ENCODE results near the gene LITAF.

GRCh38 chr16:11521055-11521454 is 65.7 kb downstream of the LITAF start:
- TF ChIP-seq CTCF (tag by site-specific recombination; IDR thresholded peaks at IDR 0.05) (no peak), PRDM10 (tag by site-specific recombination; IDR thresholded peaks at IDR 0.05) (no peak), ZNF768 (tag by site-specific recombination; IDR thresholded peaks at IDR 0.05) (no peak), ZNF311 (tag by site-specific recombination; IDR thresholded peaks at IDR 0.05; ENCODE audit: borderline replicate concordance) (no peak), BCL11A (tag by site-specific recombination; IDR thresholded peaks at IDR 0.05; ENCODE audit: low read depth) (no peak), ZBTB17 (tag by site-specific recombination; IDR thresholded peaks at IDR 0.05) (no peak), KLF7 (tag by site-specific recombination; IDR thresholded peaks at IDR 0.05; ENCODE audit: borderline replicate concordance) (no peak), ZNF114 (tag by site-specific recombination; IDR thresholded peaks at IDR 0.05) (no peak), ZNF292 (tag by site-specific recombination; IDR thresholded peaks at IDR 0.05; ENCODE audit: borderline replicate concordance, low read depth) (no peak), ZNF670 (tag by site-specific recombination; IDR thresholded peaks at IDR 0.05; ENCODE audit: low read depth) (no peak), ZBTB1 (tag by site-specific recombination; IDR thresholded peaks at IDR 0.05) (no peak)
